Activated T-helper 1 cell treated with anti-CD3 and anti-CD28 coated beads, Interleukin-12 subunit alpha, Interleukin-12 subunit beta, Interleukin-2, Interleukin-4 antibody, amounts not matched to agents 30 ng/mL and 10 ng/mL and 1 ng/mL, durations not matched to agents 14 hours and 24 hours and 36 hours (primary cell): ENCODE data around the gene MLN. TPM values are rescaled to one million over a fixed set of nuclear protein-coding genes. Genes with fewer than 3 reads are reported as not detected.

ENCODE experiments used
- DNase-seq: peaks from one replicate; pipeline ENCODE4 v3.0.0; 2021; ENCODE audit warnings: low spot score
- H3K27ac Mint-ChIP-seq: one replicate; pipeline ENCODE4 v1.8.0; 2021; ENCODE audit warnings: mild to moderate bottlenecking, mixed read lengths
- H3K27me3 Mint-ChIP-seq: one replicate; pipeline ENCODE4 v1.8.0; 2022; ENCODE audit warnings: mild to moderate bottlenecking, moderate library complexity, mixed read lengths; ENCODE audit not compliant: insufficient read depth
- H3K36me3 Mint-ChIP-seq: one replicate; pipeline ENCODE4 v1.8.0; 2021; ENCODE audit warnings: low read depth, mixed read lengths
- H3K4me1 Mint-ChIP-seq: one replicate; pipeline ENCODE4 v1.8.0; 2021; ENCODE audit warnings: low read depth, mixed read lengths
- H3K4me3 Mint-ChIP-seq: one replicate; pipeline ENCODE4 v1.8.0; 2021; ENCODE audit warnings: mild to moderate bottlenecking, moderate library complexity, mixed read lengths
- H3K9me3 Mint-ChIP-seq: one replicate; pipeline ENCODE4 v1.8.0; 2021; ENCODE audit warnings: mixed read lengths
- intact Hi-C: fragments of 100-400 bp; cut with micrococcal nuclease; formaldehyde crosslinking; loops from one replicate; pipeline ENCODE4 v1.15.1; 2024
- total RNA-seq: library from RNA; stranded (reverse); gene quantifications from 2 replicates; pipeline ENCODE4 v1.2.3, GENCODE V29; 2022

Gene MLN
- total RNA-seq, 1 donor from 2014 or later = not detected

DNA sequence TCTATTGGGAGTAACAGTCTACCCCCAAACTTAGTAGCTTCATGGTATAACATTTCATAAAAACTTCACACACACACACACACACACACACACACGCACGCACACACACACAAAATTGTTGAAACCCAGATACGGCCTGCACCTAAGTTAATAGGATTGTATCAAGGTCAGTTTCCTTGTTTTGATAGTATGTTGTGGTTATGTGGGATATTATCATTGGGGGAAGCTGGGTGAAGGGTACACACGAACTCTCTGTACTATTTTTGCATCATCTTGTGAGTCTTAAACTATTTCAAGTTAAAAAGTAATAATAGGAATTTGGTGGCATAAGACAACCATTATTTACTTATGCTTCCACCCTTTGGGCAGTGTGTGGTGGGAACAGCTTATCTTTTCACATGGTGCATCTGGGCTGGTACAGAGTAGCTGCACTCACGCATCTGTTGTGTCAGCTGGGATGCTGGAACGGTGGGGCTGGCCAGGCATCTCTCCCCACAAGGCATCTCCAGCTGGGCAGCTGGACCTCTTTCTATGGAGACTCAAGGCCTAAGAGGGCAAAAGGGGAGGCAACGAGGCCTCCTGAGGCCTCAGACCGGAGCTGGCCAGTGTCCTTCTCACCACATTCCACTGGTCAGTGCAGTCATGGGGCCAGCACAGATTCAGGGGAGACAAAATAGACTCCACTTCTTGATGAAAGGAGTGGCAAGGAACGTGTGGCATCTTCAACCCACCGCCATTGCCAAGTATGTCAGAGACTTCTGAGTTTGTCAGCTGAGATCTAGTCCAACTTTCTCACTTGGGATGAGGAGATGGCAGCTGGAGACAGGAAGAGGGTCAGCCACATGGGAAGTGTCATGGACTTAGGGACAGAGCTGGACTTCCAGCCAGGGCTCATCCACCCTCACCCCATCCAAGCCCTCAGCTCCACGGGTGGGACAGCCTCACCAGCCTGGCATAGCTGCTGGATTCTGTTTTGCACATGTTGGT, 36.6 kb downstream of the MLN start:
- Mint-ChIP-seq H3K9me3 (no peaks in the 10 kb centered on the region), H3K4me1 (no peaks in the 10 kb centered on the region), H3K27ac (no peak overlapping the region), H3K4me3 (no peak overlapping the region), H3K27me3 (peaks cover 9% of the 10 kb centered on the region), H3K36me3 (peaks cover 1% of the 10 kb centered on the region)
- intact Hi-C loops = no loop called here
- no peak for DNase-seq

DNA sequence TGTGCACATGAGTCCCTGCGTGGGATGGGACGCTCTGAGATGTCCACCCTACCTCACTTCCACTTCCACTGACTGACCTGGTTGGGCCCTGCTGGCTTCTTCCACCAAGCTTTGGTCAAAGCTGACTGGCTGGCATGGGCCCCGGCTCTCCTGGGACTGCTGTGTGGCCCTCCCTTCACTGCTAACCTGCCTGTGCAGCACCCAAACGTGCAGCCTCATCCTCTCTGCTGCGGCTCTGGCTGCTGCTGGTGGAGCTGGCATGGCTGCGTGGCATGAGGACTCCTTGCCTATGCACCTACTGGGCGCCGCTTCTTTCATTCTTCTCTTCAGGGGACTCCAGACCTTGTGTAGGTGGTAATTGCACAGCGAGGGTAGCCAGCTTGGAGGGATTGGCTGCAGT, 38.4 kb downstream of the MLN start:
- Mint-ChIP-seq H3K27ac (no peak overlapping the region), H3K9me3 (no peaks in the 10 kb centered on the region), H3K36me3 (no peaks in the 10 kb centered on the region), H3K4me1 (no peaks in the 10 kb centered on the region), H3K4me3 (no peak overlapping the region), H3K27me3 (peaks cover 9% of the 10 kb centered on the region)
- DNase-seq = no peak
- intact Hi-C loops = no loop called here

GRCh38 chr6:33764036-33764435, 39.8 kb downstream of the MLN start:
- H3K36me3 Mint-ChIP-seq = no peaks in the 10 kb centered on the region
- peaks cover 9% of the 10 kb centered on the region for H3K27me3 Mint-ChIP-seq
- DNase-seq = no peak
- H3K27ac Mint-ChIP-seq = no peak overlapping the region
- H3K9me3 Mint-ChIP-seq = no peaks in the 10 kb centered on the region
- intact Hi-C loops = loop anchor here (5.0 kb wide), 1 partner anchor 177 kb away; no protein-coding TSS in a partner anchor
- no peak overlapping the region for H3K4me3 Mint-ChIP-seq
- no peaks in the 10 kb centered on the region for H3K4me1 Mint-ChIP-seq

GRCh38 chr6:33763483-33763882, 40.3 kb downstream of the MLN start:
- intact Hi-C loops = loop anchor here (5.0 kb wide), 1 partner anchor 176 kb away; no protein-coding TSS in a partner anchor

DNA sequence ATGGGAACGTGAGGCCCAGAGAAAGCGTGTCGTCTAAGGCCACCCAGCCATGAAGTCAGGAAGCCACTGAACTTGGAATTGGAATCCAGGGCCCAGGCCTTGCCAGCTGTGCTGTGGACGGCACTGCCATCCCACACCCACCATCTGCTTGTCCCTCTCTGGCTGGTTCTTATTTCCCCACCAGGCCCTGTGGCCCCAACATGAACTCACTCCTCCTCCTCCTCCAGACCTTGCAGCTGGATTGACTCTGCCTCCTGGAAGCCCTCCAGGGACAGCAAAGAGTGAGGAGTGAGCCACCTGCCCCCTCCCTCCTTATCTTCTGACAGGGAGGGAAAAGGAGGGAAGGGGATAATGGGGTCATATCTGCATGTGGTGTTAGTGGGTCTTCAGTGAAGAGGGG, 41.1 kb downstream of the MLN start:
- H3K4me1 Mint-ChIP-seq = no peaks in the 10 kb centered on the region
- intact Hi-C loops = loop anchor here (1.0 to 5.0 kb wide), 2 partner anchors 51 to 175 kb away; partner anchors contain the start of gene UQCC2
- H3K27me3 Mint-ChIP-seq = peaks cover 7% of the 10 kb centered on the region
- no peak for DNase-seq
- no peak overlapping the region for H3K4me3 Mint-ChIP-seq
- H3K36me3 Mint-ChIP-seq = no peaks in the 10 kb centered on the region
- no peaks in the 10 kb centered on the region for H3K9me3 Mint-ChIP-seq
- H3K27ac Mint-ChIP-seq = no peak overlapping the region

More at GRCh38 chr6:33763483-33763882, 40.3 kb downstream of the MLN start:
- no peak overlapping the region for H3K27ac Mint-ChIP-seq
- DNase-seq = no peak
- H3K4me1 Mint-ChIP-seq = no peaks in the 10 kb centered on the region
- H3K4me3 Mint-ChIP-seq = no peak overlapping the region
- H3K27me3 Mint-ChIP-seq = peaks cover 8% of the 10 kb centered on the region
- H3K9me3 Mint-ChIP-seq = no peaks in the 10 kb centered on the region
- no peaks in the 10 kb centered on the region for H3K36me3 Mint-ChIP-seq

DNA sequence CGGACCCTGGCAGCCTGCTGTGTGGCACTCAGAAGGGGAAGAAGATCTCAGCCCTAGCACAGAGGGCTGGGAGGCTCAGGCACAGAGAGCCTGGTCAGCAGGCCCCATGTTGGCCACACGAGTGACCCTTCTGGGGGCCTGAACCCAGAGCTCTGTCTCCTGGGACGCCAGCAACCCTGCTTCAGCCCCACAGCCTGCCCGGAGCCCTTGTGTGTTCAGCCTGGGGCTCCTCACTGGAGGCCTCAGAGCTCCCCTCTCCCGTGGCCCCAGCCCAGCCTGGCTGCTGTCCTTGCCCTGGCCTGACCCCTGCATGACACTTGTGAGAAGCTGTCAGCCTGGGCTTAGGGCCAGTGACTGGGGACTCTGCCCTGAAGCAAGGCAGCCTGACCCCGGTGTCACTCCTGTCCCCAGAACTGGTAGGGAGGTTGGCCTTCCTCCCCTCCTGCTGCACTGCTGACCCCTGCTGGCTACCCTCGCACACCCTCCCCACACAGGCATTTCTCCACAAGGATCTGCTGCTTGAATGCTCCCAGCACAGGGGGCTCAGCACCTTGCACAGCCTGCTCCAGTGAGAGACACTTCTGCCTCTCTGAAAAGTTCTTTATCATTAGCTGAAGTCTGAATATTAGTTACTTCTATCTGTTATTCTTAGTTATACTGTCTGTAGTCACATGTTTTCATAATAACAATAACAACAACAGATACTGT, 41.7 kb downstream of the MLN start:
- no peak overlapping the region for H3K27ac Mint-ChIP-seq
- H3K27me3 Mint-ChIP-seq = peaks cover 2% of the 10 kb centered on the region
- peak; percentile 31 for DNase-seq
- H3K4me3 Mint-ChIP-seq = no peak overlapping the region
- H3K36me3 Mint-ChIP-seq = no peaks in the 10 kb centered on the region
- intact Hi-C loops = loop anchor here (1.0 to 5.0 kb wide), 2 partner anchors 51 to 175 kb away; partner anchors contain the start of gene UQCC2
- no peaks in the 10 kb centered on the region for H3K4me1 Mint-ChIP-seq
- H3K9me3 Mint-ChIP-seq = no peaks in the 10 kb centered on the region

GRCh38 chr6:33761581-33761921, 42.3 kb downstream of the MLN start:
- no peak for DNase-seq
- intact Hi-C loops = loop anchor here (5.0 kb wide), 1 partner anchor 174 kb away; no protein-coding TSS in a partner anchor
- Mint-ChIP-seq H3K4me3 (no peak overlapping the region), H3K27me3 (peaks cover 2% of the 10 kb centered on the region), H3K27ac (no peak overlapping the region), H3K36me3 (no peaks in the 10 kb centered on the region), H3K4me1 (no peaks in the 10 kb centered on the region), H3K9me3 (no peaks in the 10 kb centered on the region)

DNA sequence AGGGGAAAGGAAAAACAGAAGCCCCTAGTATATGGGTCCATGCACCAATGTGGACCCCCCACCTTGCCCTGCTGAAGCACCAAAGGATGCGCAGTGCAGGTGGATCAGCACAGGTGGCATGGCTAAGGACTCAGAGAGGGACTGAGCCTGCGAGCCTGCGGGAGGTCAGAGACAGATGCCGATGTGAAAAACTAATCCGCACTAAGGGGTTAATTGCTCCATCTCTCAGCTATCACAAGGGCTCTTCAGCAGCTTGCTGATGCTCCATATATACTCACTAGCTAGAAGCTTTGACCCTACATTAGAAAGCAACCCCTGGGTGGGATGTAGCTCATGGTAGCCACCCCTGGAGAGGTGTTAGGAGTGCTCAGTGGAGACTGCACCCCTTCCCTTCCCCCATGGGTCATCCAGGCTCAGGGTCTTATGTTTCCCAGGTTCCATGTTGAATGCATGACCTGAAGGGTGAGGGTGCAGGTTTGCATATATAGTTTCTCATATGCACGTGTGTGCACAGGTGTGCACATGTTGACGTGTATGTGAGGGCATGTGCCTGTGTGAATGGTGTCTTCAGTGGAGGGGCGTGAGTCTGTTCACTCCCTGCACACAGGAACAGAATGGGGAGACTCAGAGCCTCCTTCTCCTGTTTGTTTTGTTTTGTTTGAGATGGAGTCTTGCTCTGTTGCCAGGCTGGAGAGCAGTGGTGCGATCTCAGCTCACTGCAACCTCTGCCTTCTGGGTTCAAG, 43.7 kb downstream of the MLN start:
- Mint-ChIP-seq H3K27ac (no peak overlapping the region), H3K9me3 (no peaks in the 10 kb centered on the region), H3K4me3 (no peak overlapping the region), H3K36me3 (no peaks in the 10 kb centered on the region), H3K4me1 (no peaks in the 10 kb centered on the region), H3K27me3 (peaks cover 1% of the 10 kb centered on the region)
- no peak for DNase-seq
- intact Hi-C loops = loop anchor here (5.0 kb wide), 1 partner anchor 173 kb away; no protein-coding TSS in a partner anchor

- no peaks in the 10 kb centered on the region for H3K4me1 Mint-ChIP-seq
Measured at GRCh38 chr6:33758815-33759216, 45.0 kb downstream of the MLN start.

GRCh38 chr6:33757906-33758305, 45.9 kb downstream of the MLN start:
- Mint-ChIP-seq H3K4me1 (no peaks in the 10 kb centered on the region), H3K36me3 (no peaks in the 10 kb centered on the region), H3K27ac (no peak overlapping the region), H3K27me3 (peaks cover 1% of the 10 kb centered on the region), H3K4me3 (no peak overlapping the region), H3K9me3 (no peaks in the 10 kb centered on the region)
- DNase-seq = no peak
- intact Hi-C loops = no loop called here

More at GRCh38 chr6:33758815-33759216, 45.0 kb downstream of the MLN start:
- Mint-ChIP-seq H3K27me3 (peaks cover 1% of the 10 kb centered on the region), H3K27ac (no peak overlapping the region), H3K4me3 (no peak overlapping the region), H3K9me3 (no peaks in the 10 kb centered on the region), H3K36me3 (no peaks in the 10 kb centered on the region)
- no peak for DNase-seq
- intact Hi-C loops = no loop called here

- Mint-ChIP-seq H3K36me3 (no peaks in the 10 kb centered on the region), H3K27ac (no peak overlapping the region), H3K27me3 (peaks cover 1% of the 10 kb centered on the region), H3K4me3 (no peak overlapping the region), H3K4me1 (no peaks in the 10 kb centered on the region), H3K9me3 (no peaks in the 10 kb centered on the region)
- intact Hi-C loops = no loop called here
- no peak for DNase-seq
Measured at GRCh38 chr6:33757113-33757512, 46.7 kb downstream of the MLN start.

DNA sequence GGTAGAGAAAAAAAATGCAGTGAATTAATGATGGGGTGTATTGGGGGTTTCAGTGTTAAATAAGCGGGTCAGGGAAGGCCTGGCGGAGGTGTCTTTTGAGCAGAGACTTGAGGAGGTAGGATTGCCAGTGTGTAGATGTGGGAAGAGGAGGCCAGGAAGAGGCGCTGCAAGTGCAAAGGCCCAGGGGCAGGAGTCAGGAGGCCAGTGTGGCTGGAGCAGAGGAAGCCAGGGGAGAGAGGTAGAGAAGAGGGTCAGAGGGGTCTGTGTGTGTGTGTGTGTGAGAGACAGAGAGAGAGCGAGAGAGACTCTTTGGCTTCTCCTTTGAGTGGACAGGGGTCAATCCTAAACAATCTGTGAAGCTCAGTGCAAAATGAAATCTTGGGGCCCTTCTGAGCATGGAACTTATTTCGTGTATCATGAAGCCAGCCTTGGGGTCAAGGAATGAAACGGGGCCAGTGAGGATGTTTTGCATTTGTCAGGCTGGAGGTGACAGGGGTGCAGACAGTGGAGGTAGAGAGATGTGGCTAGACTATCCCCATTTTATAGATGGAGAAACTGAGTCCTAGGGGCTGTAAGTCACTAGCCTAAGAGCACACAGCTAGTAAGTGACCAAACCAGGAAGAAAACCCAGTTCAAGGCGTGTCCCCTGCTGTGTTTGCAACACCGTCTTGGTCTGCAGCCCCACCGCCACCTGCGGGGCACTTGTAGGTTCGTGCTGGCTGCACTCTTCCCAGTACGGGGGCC, 47.4 kb downstream of the MLN start:
- H3K4me1 Mint-ChIP-seq = no peaks in the 10 kb centered on the region
- intact Hi-C loops = no loop called here
- H3K9me3 Mint-ChIP-seq = no peaks in the 10 kb centered on the region
- H3K4me3 Mint-ChIP-seq = no peak overlapping the region
- H3K27me3 Mint-ChIP-seq = peaks cover 1% of the 10 kb centered on the region
- no peak for DNase-seq
- H3K27ac Mint-ChIP-seq = no peak overlapping the region
- no peaks in the 10 kb centered on the region for H3K36me3 Mint-ChIP-seq
